ENCODE results near the gene CABCOCO1.

Gene CABCOCO1

DNA sequence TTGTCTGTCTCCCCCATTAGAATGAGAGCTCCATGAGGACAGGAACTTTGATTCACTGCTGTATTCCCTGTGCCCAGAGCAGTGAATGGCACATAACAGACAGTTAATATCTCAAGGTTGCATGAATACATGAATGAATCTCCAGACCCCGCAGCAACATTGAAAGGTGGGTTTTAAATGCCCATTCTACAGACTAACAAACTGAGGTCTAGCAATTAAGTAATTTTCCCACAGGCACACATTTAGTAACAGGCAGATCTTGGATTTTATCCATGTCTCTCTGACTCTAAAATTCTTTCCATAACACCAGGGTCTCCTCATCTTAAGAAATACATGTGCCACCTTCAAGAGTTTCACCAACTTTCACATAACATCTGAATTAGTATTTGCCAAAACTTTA, 134.1 kb downstream of the CABCOCO1 start:
- H3K9ac ChIP-seq (ENCODE audit: insufficient read length, low read depth), result no peak overlapping the region
- DNase-seq (ENCODE audit: low read depth, low spot score), result no peak
- TF ChIP-seq YY1 (IDR thresholded peaks at IDR 0.05; ENCODE audit: insufficient read depth, insufficient read length) (no peak), SUZ12 (IDR thresholded peaks at IDR 0.05; ENCODE audit: extremely low read depth, insufficient read depth, insufficient read length) (no peak), ZNF274 (IDR thresholded peaks at IDR 0.05; ENCODE audit: low read depth, low read length) (no peak)
- H3K36me3 ChIP-seq (ENCODE audit: insufficient read depth, insufficient read length, low read length), result no peaks in the 10 kb centered on the region
- H3K4me1 ChIP-seq (ENCODE audit: insufficient read depth, insufficient read length), result no peaks in the 10 kb centered on the region
- H3K4me3 ChIP-seq (ENCODE audit: insufficient read length, low read depth), result no peak overlapping the region
- H3K27me3 ChIP-seq (ENCODE audit: insufficient read depth, insufficient read length), result no peaks in the 10 kb centered on the region
- no peaks in the 10 kb centered on the region for H3K9me3 ChIP-seq (ENCODE audit: insufficient read depth, low read length)

DNA sequence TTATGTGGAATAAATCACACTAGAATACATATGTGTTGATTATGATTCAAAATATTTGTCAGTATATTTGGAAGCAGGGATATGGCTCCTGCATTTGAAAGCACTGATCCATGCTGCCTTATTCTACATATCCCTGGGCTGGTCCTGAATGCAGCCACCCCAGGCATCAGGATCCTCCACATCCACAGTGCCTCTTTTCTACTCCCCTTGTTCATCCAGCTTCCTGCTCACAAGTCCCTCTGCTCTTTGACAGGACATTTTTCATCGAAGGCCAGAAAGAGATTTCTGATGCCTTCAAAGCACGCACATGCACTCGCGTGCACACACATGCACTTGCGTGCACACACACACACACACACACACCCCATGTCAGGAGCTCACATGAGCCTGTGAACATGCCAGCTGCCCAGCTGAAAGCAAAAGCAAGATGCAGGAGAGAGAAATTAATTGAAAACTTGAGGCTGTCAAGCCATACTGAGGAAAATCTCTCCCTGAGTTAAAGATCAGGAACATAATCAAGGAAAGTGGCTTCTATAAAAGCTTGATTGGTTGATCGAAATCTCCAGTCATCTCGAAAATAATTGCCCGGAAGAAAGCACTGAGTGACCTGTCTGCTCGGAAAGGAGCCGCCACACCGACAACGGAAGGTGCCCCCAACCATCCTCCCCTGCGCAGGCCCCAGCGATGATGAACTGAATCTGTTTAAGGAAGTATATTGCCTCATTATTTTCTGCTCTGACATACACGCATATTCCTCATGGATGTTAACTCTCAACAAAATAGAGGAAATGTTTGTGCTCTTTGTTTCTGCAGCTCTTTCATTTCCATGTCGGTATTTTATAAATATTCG, 134.8 kb downstream of the CABCOCO1 start:
- DNase-seq (ENCODE audit: low read depth, low spot score), result no peak
- H3K9me3 ChIP-seq (ENCODE audit: insufficient read depth, low read length), result no peaks in the 10 kb centered on the region
- no peaks in the 10 kb centered on the region for H3K4me1 ChIP-seq (ENCODE audit: insufficient read depth, insufficient read length)
- no peak overlapping the region for H3K4me3 ChIP-seq (ENCODE audit: insufficient read length, low read depth)
- no peaks in the 10 kb centered on the region for H3K27me3 ChIP-seq (ENCODE audit: insufficient read depth, insufficient read length)
- no peak overlapping the region for H3K9ac ChIP-seq (ENCODE audit: insufficient read length, low read depth)
- no peaks in the 10 kb centered on the region for H3K36me3 ChIP-seq (ENCODE audit: insufficient read depth, insufficient read length, low read length)
- no peak for TF ChIP-seq YY1 (IDR thresholded peaks at IDR 0.05; ENCODE audit: insufficient read depth, insufficient read length)
- TF ChIP-seq SUZ12 (IDR thresholded peaks at IDR 0.05; ENCODE audit: extremely low read depth, insufficient read depth, insufficient read length), result no peak
- TF ChIP-seq ZNF274 (IDR thresholded peaks at IDR 0.05; ENCODE audit: low read depth, low read length), result no peak

DNA sequence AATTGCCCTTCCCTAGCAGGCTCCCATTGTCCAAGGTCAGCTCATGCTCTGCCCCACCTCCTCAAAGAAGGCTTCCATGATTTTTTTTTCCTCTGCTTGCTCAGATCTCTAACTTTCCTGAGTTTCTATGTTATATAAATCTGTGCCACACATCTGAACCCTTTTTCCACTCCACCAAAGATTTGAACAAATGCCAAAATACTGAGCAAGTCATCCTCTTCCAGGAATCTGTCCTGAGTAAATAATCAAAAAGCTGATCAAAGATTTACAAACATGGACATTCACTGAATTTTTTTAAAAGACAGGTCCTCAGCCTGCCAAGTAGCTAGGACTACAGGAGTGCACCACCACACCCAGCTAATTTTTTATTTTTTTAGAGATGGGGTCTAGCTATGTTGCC, 136.0 kb downstream of the CABCOCO1 start:
- no peaks in the 10 kb centered on the region for H3K4me1 ChIP-seq (ENCODE audit: insufficient read depth, insufficient read length)
- TF ChIP-seq YY1 (IDR thresholded peaks at IDR 0.05; ENCODE audit: insufficient read depth, insufficient read length) (no peak), ZNF274 (IDR thresholded peaks at IDR 0.05; ENCODE audit: low read depth, low read length) (no peak), SUZ12 (IDR thresholded peaks at IDR 0.05; ENCODE audit: extremely low read depth, insufficient read depth, insufficient read length) (no peak)
- DNase-seq (ENCODE audit: low read depth, low spot score), result no peak

DNA sequence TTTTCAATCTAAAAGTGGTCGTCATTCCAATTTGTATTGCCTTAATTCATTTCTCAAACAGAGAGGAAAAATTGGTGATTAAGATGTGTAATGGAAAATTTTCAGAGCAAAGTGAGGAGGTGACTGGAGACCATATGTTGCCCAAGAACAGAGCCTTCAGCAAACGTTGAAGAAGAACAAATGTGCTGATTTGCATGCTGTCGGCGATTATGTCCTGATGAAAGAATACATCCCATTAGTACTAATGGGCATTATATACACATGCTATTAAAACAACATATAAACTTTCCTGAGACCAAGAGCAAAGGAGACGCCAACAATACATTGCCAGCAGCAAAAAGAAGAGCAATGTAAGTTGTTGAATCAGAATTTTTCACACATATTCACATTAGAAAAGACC, 138.8 kb downstream of the CABCOCO1 start:
- Histone ChIP-seq H3K4me3 (ENCODE audit: insufficient read length, low read depth) (no peak overlapping the region), H3K27me3 (ENCODE audit: insufficient read depth, insufficient read length) (no peaks in the 10 kb centered on the region), H3K9me3 (ENCODE audit: insufficient read depth, low read length) (no peaks in the 10 kb centered on the region), H3K4me1 (ENCODE audit: insufficient read depth, insufficient read length) (no peaks in the 10 kb centered on the region), H3K9ac (ENCODE audit: insufficient read length, low read depth) (no peak overlapping the region), H3K36me3 (ENCODE audit: insufficient read depth, insufficient read length, low read length) (no peaks in the 10 kb centered on the region)
- TF ChIP-seq ZNF274 (IDR thresholded peaks at IDR 0.05; ENCODE audit: low read depth, low read length), result no peak
- no peak for TF ChIP-seq YY1 (IDR thresholded peaks at IDR 0.05; ENCODE audit: insufficient read depth, insufficient read length)
- TF ChIP-seq SUZ12 (IDR thresholded peaks at IDR 0.05; ENCODE audit: extremely low read depth, insufficient read depth, insufficient read length), result no peak
- DNase-seq (ENCODE audit: low read depth, low spot score), result no peak

More for the DNA sequence above, 136.0 kb downstream of the CABCOCO1 start:
- H3K9ac ChIP-seq (ENCODE audit: insufficient read length, low read depth), result no peak overlapping the region
- H3K27me3 ChIP-seq (ENCODE audit: insufficient read depth, insufficient read length), result no peaks in the 10 kb centered on the region
- H3K9me3 ChIP-seq (ENCODE audit: insufficient read depth, low read length), result no peaks in the 10 kb centered on the region
- H3K4me3 ChIP-seq (ENCODE audit: insufficient read length, low read depth), result no peak overlapping the region
- no peaks in the 10 kb centered on the region for H3K36me3 ChIP-seq (ENCODE audit: insufficient read depth, insufficient read length, low read length)

DNA sequence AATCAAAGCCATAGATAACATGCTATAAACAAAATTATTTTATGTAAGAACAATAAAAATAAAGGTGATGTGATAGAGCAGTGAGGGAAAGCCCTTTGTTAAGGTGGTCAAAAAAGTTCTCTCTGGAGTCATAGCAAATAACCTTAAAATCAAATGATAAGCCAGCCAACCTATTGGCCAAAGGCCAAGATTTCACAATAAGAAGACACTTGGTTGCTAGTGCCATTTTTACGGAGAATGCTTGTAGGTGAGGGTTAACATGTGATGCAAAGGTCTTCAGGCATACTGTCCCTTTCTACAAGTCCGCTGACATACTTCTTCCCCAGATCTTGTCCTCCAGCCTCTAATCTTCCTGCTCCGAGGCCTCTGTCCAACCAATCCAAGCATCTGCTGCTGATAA, 140.5 kb downstream of the CABCOCO1 start:
- H3K36me3 ChIP-seq (ENCODE audit: insufficient read depth, insufficient read length, low read length), result no peaks in the 10 kb centered on the region
- no peaks in the 10 kb centered on the region for H3K4me1 ChIP-seq (ENCODE audit: insufficient read depth, insufficient read length)
- H3K9me3 ChIP-seq (ENCODE audit: insufficient read depth, low read length), result no peaks in the 10 kb centered on the region

DNA sequence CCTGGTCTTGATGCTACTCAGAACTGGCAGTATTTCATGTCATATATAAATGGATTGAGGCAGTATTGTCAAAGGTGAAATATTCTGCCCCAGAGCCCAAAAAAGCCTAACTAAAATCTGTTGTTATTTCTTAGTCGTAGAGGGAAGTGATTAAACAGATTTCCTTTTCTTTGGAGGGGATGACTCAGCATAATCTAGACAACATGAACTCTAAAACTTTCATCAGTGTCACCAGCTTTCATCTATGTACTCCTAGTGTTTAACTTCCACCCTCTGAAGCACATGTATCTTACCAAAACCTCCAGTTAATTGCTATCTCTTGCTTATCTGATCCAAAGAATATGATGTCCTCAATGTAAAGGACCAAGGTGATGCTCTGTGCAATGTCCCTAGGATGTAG, 141.7 kb downstream of the CABCOCO1 start:
- Histone ChIP-seq H3K27me3 (ENCODE audit: insufficient read depth, insufficient read length) (no peaks in the 10 kb centered on the region), H3K4me3 (ENCODE audit: insufficient read length, low read depth) (no peak overlapping the region), H3K36me3 (ENCODE audit: insufficient read depth, insufficient read length, low read length) (no peaks in the 10 kb centered on the region), H3K9ac (ENCODE audit: insufficient read length, low read depth) (no peak overlapping the region), H3K4me1 (ENCODE audit: insufficient read depth, insufficient read length) (no peaks in the 10 kb centered on the region), H3K9me3 (ENCODE audit: insufficient read depth, low read length) (no peaks in the 10 kb centered on the region)
- DNase-seq (ENCODE audit: low read depth, low spot score), result no peak
- TF ChIP-seq ZNF274 (IDR thresholded peaks at IDR 0.05; ENCODE audit: low read depth, low read length) (no peak), YY1 (IDR thresholded peaks at IDR 0.05; ENCODE audit: insufficient read depth, insufficient read length) (no peak), SUZ12 (IDR thresholded peaks at IDR 0.05; ENCODE audit: extremely low read depth, insufficient read depth, insufficient read length) (no peak)

More for the DNA sequence above, 140.5 kb downstream of the CABCOCO1 start:
- Histone ChIP-seq H3K27me3 (ENCODE audit: insufficient read depth, insufficient read length) (no peaks in the 10 kb centered on the region), H3K9ac (ENCODE audit: insufficient read length, low read depth) (no peak overlapping the region), H3K4me3 (ENCODE audit: insufficient read length, low read depth) (no peak overlapping the region)
- TF ChIP-seq YY1 (IDR thresholded peaks at IDR 0.05; ENCODE audit: insufficient read depth, insufficient read length), result no peak
- no peak for TF ChIP-seq SUZ12 (IDR thresholded peaks at IDR 0.05; ENCODE audit: extremely low read depth, insufficient read depth, insufficient read length)
- TF ChIP-seq ZNF274 (IDR thresholded peaks at IDR 0.05; ENCODE audit: low read depth, low read length), result no peak
- DNase-seq (ENCODE audit: low read depth, low spot score), result no peak

DNA sequence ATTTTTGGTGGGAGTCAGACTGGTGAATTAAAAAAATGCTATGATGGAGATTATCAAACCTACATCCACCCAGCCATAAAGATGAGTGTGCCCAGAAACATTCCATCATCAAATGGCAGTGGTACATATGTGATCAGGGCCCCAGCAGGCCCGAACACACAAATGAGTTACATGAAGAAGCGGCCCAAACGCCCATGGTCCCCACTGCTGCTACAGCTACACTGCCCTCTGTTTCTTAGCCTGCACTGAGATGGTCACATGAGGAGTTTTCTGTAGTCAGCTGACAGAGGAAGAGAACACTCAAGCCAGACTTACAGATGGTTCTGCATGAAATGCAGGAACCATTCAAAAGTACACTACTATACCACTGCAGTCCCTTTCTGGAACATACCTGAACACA, 142.4 kb downstream of the CABCOCO1 start:
- Histone ChIP-seq H3K9me3 (ENCODE audit: insufficient read depth, low read length) (no peaks in the 10 kb centered on the region), H3K4me3 (ENCODE audit: insufficient read length, low read depth) (no peak overlapping the region), H3K36me3 (ENCODE audit: insufficient read depth, insufficient read length, low read length) (no peaks in the 10 kb centered on the region), H3K27me3 (ENCODE audit: insufficient read depth, insufficient read length) (no peaks in the 10 kb centered on the region), H3K4me1 (ENCODE audit: insufficient read depth, insufficient read length) (no peaks in the 10 kb centered on the region), H3K9ac (ENCODE audit: insufficient read length, low read depth) (no peak overlapping the region)
- DNase-seq (ENCODE audit: low read depth, low spot score), result no peak
- TF ChIP-seq ZNF274 (IDR thresholded peaks at IDR 0.05; ENCODE audit: low read depth, low read length), result no peak
- TF ChIP-seq YY1 (IDR thresholded peaks at IDR 0.05; ENCODE audit: insufficient read depth, insufficient read length), result no peak
- no peak for TF ChIP-seq SUZ12 (IDR thresholded peaks at IDR 0.05; ENCODE audit: extremely low read depth, insufficient read depth, insufficient read length)

All from NT2/D1 (cell line).